Endodermal cell (in vitro differentiated cells): Measurements from ENCODE around the gene ACSL3. TPM values are rescaled to one million over a fixed set of nuclear protein-coding genes. Genes with fewer than 3 reads are reported as not detected.

Experiments used
- DNase-seq: peaks from one replicate; pipeline ENCODE4 v3.0.0-alpha.2; 2017
- H3K27ac ChIP-seq: 2 replicates; pipeline ENCODE4 v1.5.1; 2013; ENCODE audit warnings: mild to moderate bottlenecking, low read depth, low read length, moderate library complexity
- H3K27me3 ChIP-seq: 2 replicates; pipeline ENCODE4 v1.6.1; 2013; ENCODE audit warnings: mild to moderate bottlenecking, low read length, moderate library complexity; ENCODE audit not compliant: insufficient read depth, control insufficient read depth, poor library complexity, severe bottlenecking
- H3K36me3 ChIP-seq: 2 replicates; pipeline ENCODE4 v1.7.0; 2013; ENCODE audit warnings: mild to moderate bottlenecking, low read length, moderate library complexity; ENCODE audit not compliant: control insufficient read depth, insufficient read depth
- H3K4me1 ChIP-seq: one replicate; pipeline ENCODE4 v1.7.0; 2013; ENCODE audit warnings: low read length; ENCODE audit not compliant: control insufficient read depth, insufficient read depth
- H3K4me3 ChIP-seq: 2 replicates; pipeline ENCODE4 v1.5.1; 2013; ENCODE audit warnings: mild to moderate bottlenecking, low read length, moderate library complexity
- H3K9ac ChIP-seq: 2 replicates; pipeline ENCODE4 v1.6.1; 2013; ENCODE audit warnings: mild to moderate bottlenecking, low read length, moderate library complexity; ENCODE audit not compliant: poor library complexity, severe bottlenecking; ENCODE audit errors: extremely low read depth
- H3K9me3 ChIP-seq: 2 replicates; pipeline ENCODE4 v1.6.1; 2013; ENCODE audit warnings: mild to moderate bottlenecking, low read length, moderate library complexity; ENCODE audit not compliant: control insufficient read depth
- H3K27ac Mint-ChIP-seq: 2 replicates; pipeline ENCODE4 v1.8.0; 2020; ENCODE audit warnings: mixed read lengths
- H3K27me3 Mint-ChIP-seq: 2 replicates; pipeline ENCODE4 v1.8.0; 2021; ENCODE audit warnings: mild to moderate bottlenecking, mixed read lengths; ENCODE audit not compliant: insufficient read depth
- H3K36me3 Mint-ChIP-seq: 2 replicates; pipeline ENCODE4 v1.8.0; 2020; ENCODE audit warnings: low read depth, mixed read lengths
- H3K4me1 Mint-ChIP-seq: 2 replicates; pipeline ENCODE4 v1.8.0; 2020; ENCODE audit warnings: mixed read lengths
- H3K4me3 Mint-ChIP-seq: 2 replicates; pipeline ENCODE4 v1.8.0; 2020; ENCODE audit warnings: mild to moderate bottlenecking, moderate library complexity, mixed read lengths
- H3K9me3 Mint-ChIP-seq: 2 replicates; pipeline ENCODE4 v1.8.0; 2020; ENCODE audit warnings: mild to moderate bottlenecking, mixed read lengths
- WGBS, 2 experiments: methylation state at CpG; one replicate each; pipeline versions ENCODE4 v1.1.5 to v1.1.7; 2013; ENCODE audit warnings: missing lambda C conversion rate in 2 of 2, mixed read lengths in 1 of 2; ENCODE audit not compliant: insufficient coverage in 1 of 2, insufficient read length in 1 of 2; 5-methylcytosine and 5-hydroxymethylcytosine counted together
- total RNA-seq, 2 donors: library from RNA; stranded (reverse); fragmentation: NEBNext Ultra II Directional in 1 of 2; extraction: Animal tissue kit (Norgen Biotek cat#: 25700) in 1 of 2; gene quantifications; 2 replicates in 1 of 2; 3 replicates in 1 of 2; pipeline ENCODE4 v1.2.1, GENCODE V29; 2021
- TF ChIP-seq, protein P1 (sequence below): fragments of 200-600 bp; sonication (generic); conservative IDR thresholded peaks from 2 replicates; pipeline ENCODE4 v1.5.0; 2021; ENCODE audit warnings: antibody characterized with exemption, mild to moderate bottlenecking

The ACSL3 gene
- total RNA-seq, 2 donors from 2014 or later = 65.2 to 65.7 TPM

DNA sequence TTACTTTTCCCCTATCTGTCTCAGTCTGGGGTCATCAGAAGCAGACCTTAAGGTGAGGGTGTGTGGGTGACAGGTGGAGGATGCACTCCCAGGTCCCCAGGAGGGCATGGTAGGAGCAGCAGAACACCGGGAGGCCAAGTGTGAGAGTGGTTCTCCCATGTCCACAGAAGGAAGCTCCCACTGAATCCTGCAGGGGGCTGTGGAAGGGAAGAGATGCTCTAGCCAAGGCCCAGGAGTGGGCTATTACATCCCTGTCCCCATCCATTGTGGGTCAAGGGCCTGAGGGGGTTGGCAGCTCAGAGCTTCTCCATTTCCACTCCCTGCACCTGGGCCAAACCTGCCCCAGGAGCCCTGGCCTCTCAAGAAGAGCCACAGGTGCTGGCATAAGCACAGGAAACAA, 104.7 kb downstream of the ACSL3 start:
- H3K27me3 ChIP-seq = no peaks in the 10 kb centered on the region
- Mint-ChIP-seq H3K9me3 (peaks cover 15% of the 10 kb centered on the region), H3K4me3 (no peak overlapping the region), H3K36me3 (no peaks in the 10 kb centered on the region), H3K4me1 (no peaks in the 10 kb centered on the region), H3K27ac (no peak overlapping the region), H3K27me3 (peaks cover 3% of the 10 kb centered on the region)
- no peak overlapping the region for H3K27ac ChIP-seq
- H3K4me3 ChIP-seq = no peak overlapping the region
- no peaks in the 10 kb centered on the region for H3K4me1 ChIP-seq
- no peaks in the 10 kb centered on the region for H3K36me3 ChIP-seq
- H3K9ac ChIP-seq = no peak overlapping the region
- WGBS, 2 experiments = 84 to 100% methylated on average over 1 of the region's 1 CpG
- no peak for DNase-seq
- no peaks in the 10 kb centered on the region for H3K9me3 ChIP-seq
- TF ChIP-seq, protein P1, sequence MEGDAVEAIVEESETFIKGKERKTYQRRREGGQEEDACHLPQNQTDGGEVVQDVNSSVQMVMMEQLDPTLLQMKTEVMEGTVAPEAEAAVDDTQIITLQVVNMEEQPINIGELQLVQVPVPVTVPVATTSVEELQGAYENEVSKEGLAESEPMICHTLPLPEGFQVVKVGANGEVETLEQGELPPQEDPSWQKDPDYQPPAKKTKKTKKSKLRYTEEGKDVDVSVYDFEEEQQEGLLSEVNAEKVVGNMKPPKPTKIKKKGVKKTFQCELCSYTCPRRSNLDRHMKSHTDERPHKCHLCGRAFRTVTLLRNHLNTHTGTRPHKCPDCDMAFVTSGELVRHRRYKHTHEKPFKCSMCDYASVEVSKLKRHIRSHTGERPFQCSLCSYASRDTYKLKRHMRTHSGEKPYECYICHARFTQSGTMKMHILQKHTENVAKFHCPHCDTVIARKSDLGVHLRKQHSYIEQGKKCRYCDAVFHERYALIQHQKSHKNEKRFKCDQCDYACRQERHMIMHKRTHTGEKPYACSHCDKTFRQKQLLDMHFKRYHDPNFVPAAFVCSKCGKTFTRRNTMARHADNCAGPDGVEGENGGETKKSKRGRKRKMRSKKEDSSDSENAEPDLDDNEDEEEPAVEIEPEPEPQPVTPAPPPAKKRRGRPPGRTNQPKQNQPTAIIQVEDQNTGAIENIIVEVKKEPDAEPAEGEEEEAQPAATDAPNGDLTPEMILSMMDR = no peak

DNA sequence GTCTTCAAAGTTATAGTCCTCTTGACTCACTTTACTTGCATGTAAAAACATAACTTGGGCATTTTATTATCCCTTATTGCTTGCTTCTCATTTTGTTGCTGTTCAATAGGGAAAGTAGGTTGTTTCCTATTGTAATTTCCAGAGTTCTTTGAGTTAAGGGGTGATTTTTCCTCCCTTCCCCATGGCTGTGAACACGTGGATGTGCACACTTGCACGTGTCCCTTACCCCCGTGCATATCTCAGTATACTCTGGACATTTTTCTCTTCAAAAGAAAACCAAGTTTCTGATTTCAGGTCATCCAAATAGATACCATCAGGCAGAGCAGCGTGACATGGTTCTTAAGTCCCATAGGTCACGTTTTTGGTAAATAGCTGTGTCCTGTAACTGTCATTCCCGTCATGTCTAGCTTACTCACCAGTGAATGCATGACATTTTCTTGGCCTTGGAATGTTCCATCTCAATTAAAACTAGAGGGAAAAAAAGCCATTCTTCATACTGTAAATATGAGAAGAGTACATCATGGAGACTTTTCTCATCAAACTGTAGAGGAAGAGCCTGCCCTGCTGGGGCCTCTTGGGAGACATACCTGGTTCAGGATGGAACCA, 107.8 kb downstream of the ACSL3 start:
- peaks cover 2% of the 10 kb centered on the region for H3K27me3 Mint-ChIP-seq
- no peaks in the 10 kb centered on the region for H3K4me1 ChIP-seq
- H3K36me3 ChIP-seq = no peaks in the 10 kb centered on the region
- H3K4me3 ChIP-seq = no peak overlapping the region
- no peak overlapping the region for H3K4me3 Mint-ChIP-seq
- DNase-seq = no peak
- no peaks in the 10 kb centered on the region for H3K36me3 Mint-ChIP-seq
- WGBS, 2 experiments = 90 to 97% methylated on average over 6 of the region's 6 CpGs
- H3K27me3 ChIP-seq = no peaks in the 10 kb centered on the region
- peaks cover 2% of the 10 kb centered on the region for H3K9me3 Mint-ChIP-seq
- TF ChIP-seq, protein P1 = no peak
- H3K9ac ChIP-seq = no peak overlapping the region
- no peaks in the 10 kb centered on the region for H3K9me3 ChIP-seq
- H3K4me1 Mint-ChIP-seq = no peaks in the 10 kb centered on the region
- no peak overlapping the region for H3K27ac Mint-ChIP-seq
- H3K27ac ChIP-seq = no peak overlapping the region

DNA sequence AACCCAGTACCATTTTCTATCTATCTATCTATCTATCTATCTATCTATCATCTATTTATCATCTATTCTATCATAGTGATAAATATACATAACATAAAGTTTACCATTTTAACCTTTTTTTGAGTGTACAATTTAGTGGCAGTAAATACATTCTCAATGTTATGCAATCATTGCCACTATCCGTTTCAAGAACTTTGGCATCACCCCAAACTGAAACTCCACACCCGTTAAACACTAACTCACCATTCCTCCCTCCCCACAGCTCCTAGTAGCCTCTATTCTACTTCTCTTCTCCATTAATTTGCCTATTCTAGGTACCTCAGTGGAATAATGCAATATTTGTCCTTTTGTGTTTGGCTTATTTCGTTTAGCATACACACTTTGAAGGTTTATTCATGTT, 108.7 kb downstream of the ACSL3 start:
- Mint-ChIP-seq H3K4me1 (no peaks in the 10 kb centered on the region), H3K27ac (no peak overlapping the region), H3K4me3 (no peak overlapping the region), H3K36me3 (no peaks in the 10 kb centered on the region), H3K27me3 (peaks cover 2% of the 10 kb centered on the region), H3K9me3 (no peaks in the 10 kb centered on the region)
- Histone ChIP-seq H3K4me1 (no peaks in the 10 kb centered on the region), H3K27me3 (no peaks in the 10 kb centered on the region), H3K9me3 (no peaks in the 10 kb centered on the region), H3K36me3 (no peaks in the 10 kb centered on the region), H3K27ac (no peak overlapping the region), H3K9ac (no peak overlapping the region), H3K4me3 (no peak overlapping the region)
- TF ChIP-seq, protein P1 = no peak
- DNase-seq = no peak
- 91 to 92% methylated on average over 2 to 3 of the region's 3 CpGs for WGBS, 2 experiments
